Keratinocyte (primary cell): ENCODE measurements around the gene HLF. TPM values are rescaled to one million over a fixed set of nuclear protein-coding genes. Genes with fewer than 3 reads are reported as not detected.

ENCODE experiments used
- DNase-seq: peaks from one replicate; pipeline ENCODE4 v3.0.0-alpha.2; 2011; ENCODE audit warnings: low read depth, missing footprints, low spot score
- FAIRE-seq: peaks from 2 replicates; lab custom pipeline; 2011; peaks lifted over from hg19 to GRCh38; lab: Jason Lieb, UNC
- H2AFZ ChIP-seq: 2 replicates; pipeline ENCODE4 v1.6.0; 2012; ENCODE audit warnings: low read length, control low read depth, inconsistent platforms; ENCODE audit not compliant: control insufficient read depth
- H3K27ac ChIP-seq: 2 replicates; pipeline ENCODE4 v1.5.1; 2011; ENCODE audit warnings: low read length; ENCODE audit not compliant: control insufficient read depth, insufficient read depth
- H3K27me3 ChIP-seq: 3 replicates; pipeline ENCODE4 v1.6.0; 2011; ENCODE audit warnings: low read length; ENCODE audit not compliant: control insufficient read depth, insufficient read depth; ENCODE audit errors: extremely low read depth
- H3K36me3 ChIP-seq, 2 experiments: 2 replicates in 1 of 2; 3 replicates in 1 of 2; pipeline ENCODE4 v1.5.1; 2011; ENCODE audit warnings: low read length in 2 of 2, mild to moderate bottlenecking in 1 of 2; ENCODE audit not compliant: control insufficient read depth in 2 of 2, insufficient read depth in 2 of 2; ENCODE audit errors: extremely low read depth in 1 of 2
- H3K4me1 ChIP-seq: 3 replicates; pipeline ENCODE4 v1.5.1; 2011; ENCODE audit warnings: low read length; ENCODE audit not compliant: control insufficient read depth, insufficient read depth; ENCODE audit errors: extremely low read depth
- H3K4me2 ChIP-seq: 3 replicates; pipeline ENCODE4 v1.6.0; 2011; ENCODE audit warnings: low read depth, low read length; ENCODE audit not compliant: control insufficient read depth, insufficient read depth; ENCODE audit errors: extremely low read depth
- H3K4me3 ChIP-seq, 3 experiments: fragments of 200-600 bp in 1 of 3; sonication (generic) in 1 of 3; 2 replicates in 2 of 3; 3 replicates in 1 of 3; pipeline ENCODE4 v1.5.1; 2011 to 2016; ENCODE audit warnings: low read length in 3 of 3, mild to moderate bottlenecking in 3 of 3, control low read depth in 2 of 3, inconsistent platforms in 1 of 3, low read depth in 1 of 3, mixed read lengths in 1 of 3, mixed run types in 1 of 3, moderate library complexity in 1 of 3; ENCODE audit not compliant: control insufficient read depth in 2 of 3, insufficient read depth in 2 of 3; ENCODE audit errors: extremely low read depth in 1 of 3
- H3K79me2 ChIP-seq: 2 replicates; pipeline ENCODE4 v1.6.0; 2012; ENCODE audit warnings: low read length; ENCODE audit not compliant: control insufficient read depth, insufficient read depth
- H3K9ac ChIP-seq: 3 replicates; pipeline ENCODE4 v1.6.0; 2011; ENCODE audit warnings: low read length; ENCODE audit not compliant: control insufficient read depth, insufficient read depth; ENCODE audit errors: extremely low read depth
- H3K9me1 ChIP-seq: 3 replicates; pipeline ENCODE4 v1.6.0; 2011; ENCODE audit warnings: low read length; ENCODE audit not compliant: control insufficient read depth, insufficient read depth; ENCODE audit errors: extremely low read depth
- H3K9me3 ChIP-seq: 2 replicates; pipeline ENCODE4 v1.5.1; 2012; ENCODE audit warnings: low read depth, low read length; ENCODE audit not compliant: control insufficient read depth
- H4K20me1 ChIP-seq: 3 replicates; pipeline ENCODE4 v1.6.0; 2011; ENCODE audit warnings: low read length; ENCODE audit not compliant: control insufficient read depth, insufficient read depth; ENCODE audit errors: extremely low read depth
- CTCF ChIP-seq, 3 experiments: IDR thresholded peaks in 1 of 3; conservative IDR thresholded peaks in 1 of 3; optimal IDR thresholded peaks in 1 of 3; 2 replicates in 2 of 3; 3 replicates in 1 of 3; pipeline versions ENCODE3 to v1.5.1; 2011; ENCODE audit warnings: low read length in 3 of 3, mild to moderate bottlenecking in 3 of 3, moderate library complexity in 2 of 3, control low read depth in 1 of 3, inconsistent platforms in 1 of 3; ENCODE audit not compliant: insufficient read depth in 2 of 3; ENCODE audit errors: extremely low read depth in 1 of 3
- EZH2 ChIP-seq: IDR thresholded peaks from one replicate; pipeline ENCODE4 v1.6.1; 2012; ENCODE audit warnings: inconsistent platforms, mild to moderate bottlenecking, low read length, moderate library complexity
- dilution Hi-C: fragments of 300-500 bp; cut with MboI; formaldehyde crosslinking; loops from one replicate; pipeline ENCODE4 v1.7.0; 2020; ENCODE audit warnings: low sequenced_read_pairs; ENCODE audit not compliant: extremely low pct_ligation_motif_present
- polyA plus RNA-seq, 5 experiments: library from polyadenylated mRNA; depleted of rRNA in 3 of 5; stranded (reverse) in 3 of 5; stranded (forward) in 1 of 5; unstranded in 1 of 5; fragments of >200 nt; gene quantifications; 1 replicate in 1 of 5; 2 replicates in 3 of 5; 3 replicates in 1 of 5; pipeline versions ENCODE4 v1.2.1 to v1.2.3, GENCODE V29; 2011 to 2012; ENCODE audit warnings: missing spikeins in 2 of 5, low read depth in 1 of 5, low replicate concordance in 1 of 5

Gene HLF
- polyA plus RNA-seq, 1 donor (not counting 4 experiments of a cell fraction or from before 2014, with no cell fraction given), result 0.21 TPM

- TF ChIP-seq EZH2 (no peak), CTCF (optimal IDR thresholded peaks at IDR 0.05 in 1 of 3, IDR thresholded peaks at IDR 0.05 in 1 of 3, conservative IDR thresholded peaks at IDR 0.05 in 1 of 3; ENCODE audit: extremely low read depth in 1 of 3, insufficient read depth in 2 of 3, low read length in 3 of 3) (no peak)
- dilution Hi-C loops, result no loop called here
- no peaks in the 10 kb centered on the region for H3K79me2 ChIP-seq
Observed at GRCh38 chr17:55248077-55248476, 16.7 kb upstream of the HLF start.

GRCh38 chr17:55249861-55250260 lies 14.9 kb upstream of the HLF start:
- Histone ChIP-seq H3K4me3 (no peak overlapping the region), H3K27me3 (no peaks in the 10 kb centered on the region), H3K9ac (no peak overlapping the region), H3K9me3 (no peaks in the 10 kb centered on the region), H3K4me1 (no peaks in the 10 kb centered on the region), H3K79me2 (no peaks in the 10 kb centered on the region), H3K9me1 (no peaks in the 10 kb centered on the region), H3K4me2 (no peak overlapping the region), H3K27ac (no peak overlapping the region), H2AFZ (no peak overlapping the region), H3K36me3 (no peaks in the 10 kb centered on the region), H4K20me1 (no peaks in the 10 kb centered on the region)
- no peak for DNase-seq
- no peak for TF ChIP-seq CTCF (optimal IDR thresholded peaks at IDR 0.05 in 1 of 3, IDR thresholded peaks at IDR 0.05 in 1 of 3, conservative IDR thresholded peaks at IDR 0.05 in 1 of 3; ENCODE audit: extremely low read depth in 1 of 3, insufficient read depth in 2 of 3, low read length in 3 of 3)
- no peak for TF ChIP-seq EZH2
- no peak for FAIRE-seq
- dilution Hi-C loops, result no loop called here

More at GRCh38 chr17:55248077-55248476, 16.7 kb upstream of the HLF start:
- H2AFZ ChIP-seq, result no peak overlapping the region
- H3K4me2 ChIP-seq, result no peak overlapping the region
- no peaks in the 10 kb centered on the region for H3K4me1 ChIP-seq
- no peak overlapping the region for H3K9ac ChIP-seq
- H4K20me1 ChIP-seq, result no peaks in the 10 kb centered on the region
- no peaks in the 10 kb centered on the region for H3K9me3 ChIP-seq
- H3K9me1 ChIP-seq, result no peaks in the 10 kb centered on the region
- FAIRE-seq (no peak), DNase-seq (no peak)
- H3K36me3 ChIP-seq, result no peaks in the 10 kb centered on the region
- H3K4me3 ChIP-seq, result no peak overlapping the region
- H3K27me3 ChIP-seq, result no peaks in the 10 kb centered on the region
- H3K27ac ChIP-seq, result no peak overlapping the region
